HG02943 (cell line): ENCODE measurements around the gene ANKRD23.
A peak's percentile ranks its signal among the peaks of the same experiment; 100 is the strongest.
"Not testable (repeated sequence)": the region's sequence is repeated elsewhere in the genome, so short reads cannot be mapped to it uniquely, and the experiment has no call there.

ENCODE experiments used
- ATAC-seq: cut with Tn5 transposase; IDR thresholded peaks from one replicate; pipeline ENCODE4 v1.9.1; 2021; ENCODE audit warnings: mild to moderate bottlenecking, low read depth, moderate library complexity; ENCODE audit not compliant: unreplicated experiment

ANKRD23 gene

DNA sequence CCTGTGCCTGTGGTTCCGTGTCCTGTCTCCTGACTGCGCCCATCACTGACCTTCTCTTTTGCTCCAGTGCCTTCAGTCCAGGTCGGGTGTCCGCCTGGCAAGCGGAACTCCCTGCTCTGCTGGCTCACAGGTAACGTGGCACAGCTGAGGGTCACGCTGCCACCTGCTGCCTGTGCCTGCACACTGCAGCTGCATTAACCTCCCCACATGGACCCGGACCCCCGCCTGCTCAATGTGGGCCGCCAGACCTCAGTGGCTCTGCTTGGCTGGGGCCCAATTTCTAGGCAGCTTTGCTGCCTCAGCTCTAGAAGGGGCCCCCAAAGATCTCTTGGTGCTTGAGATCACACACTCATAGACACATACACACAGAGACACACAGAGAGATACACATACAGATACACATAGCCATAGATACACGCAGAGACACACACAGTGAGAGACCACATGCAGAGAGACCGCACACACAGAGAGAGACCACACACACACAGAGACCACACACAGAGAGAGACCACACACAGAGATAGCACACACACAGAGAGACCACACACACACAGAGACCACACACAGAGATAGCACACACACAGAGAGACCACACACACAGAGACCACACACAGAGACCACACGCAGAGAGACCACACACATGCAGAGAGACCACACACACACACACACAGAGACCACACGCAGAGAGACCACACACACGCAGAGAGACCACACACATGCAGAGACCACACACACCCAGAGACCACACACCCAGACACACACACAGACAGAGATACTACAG lies 42.6 kb downstream of the ANKRD23 start:
- peak; percentile 91 for ATAC-seq

DNA sequence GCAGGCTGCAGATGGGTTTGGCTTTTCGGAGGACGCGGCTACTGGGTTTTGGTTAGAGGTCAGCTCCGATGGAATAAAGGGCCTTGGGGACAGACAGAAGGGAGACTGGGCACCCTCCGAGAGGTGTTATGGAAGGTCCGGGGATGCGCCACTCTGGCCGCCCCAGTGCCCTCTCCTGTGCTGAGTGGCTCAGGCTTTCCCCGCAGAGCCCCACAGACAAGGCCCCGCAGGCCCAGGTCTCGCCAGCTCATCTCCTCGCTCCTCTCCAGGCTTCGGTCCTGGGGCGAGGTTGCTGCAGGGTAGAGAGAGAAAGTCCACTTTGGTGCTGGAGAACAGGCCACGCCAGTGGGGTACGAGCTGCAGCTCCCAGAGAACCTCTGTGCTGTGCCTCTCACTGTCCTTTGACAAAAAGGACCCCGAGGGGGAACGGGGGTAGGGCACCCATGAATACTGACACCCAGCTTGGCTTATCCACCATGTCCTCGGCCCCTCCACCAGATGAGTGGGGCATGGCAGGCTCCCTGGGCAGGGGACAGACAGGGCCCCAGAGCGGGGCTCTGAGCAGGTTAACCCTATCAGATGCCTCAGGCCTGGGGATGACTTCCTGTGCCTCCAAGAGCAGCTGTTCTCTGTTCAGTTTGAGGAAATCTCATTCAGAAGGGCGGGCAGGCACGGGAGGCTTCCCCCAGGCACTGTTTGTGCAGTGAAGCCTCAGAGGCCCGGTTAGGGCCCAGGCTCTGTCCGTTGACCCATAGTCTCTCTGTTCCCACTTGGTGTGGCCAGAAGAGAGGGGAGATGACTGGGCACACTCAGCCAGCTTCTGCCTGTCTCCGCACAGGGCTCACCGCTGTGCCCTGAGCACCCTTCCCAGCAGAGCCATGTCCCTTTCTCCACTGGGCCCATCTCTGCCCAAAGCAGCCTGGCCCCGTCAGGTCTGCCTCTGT lies 43.5 kb downstream of the ANKRD23 start:
- ATAC-seq: peak; percentile 10

DNA sequence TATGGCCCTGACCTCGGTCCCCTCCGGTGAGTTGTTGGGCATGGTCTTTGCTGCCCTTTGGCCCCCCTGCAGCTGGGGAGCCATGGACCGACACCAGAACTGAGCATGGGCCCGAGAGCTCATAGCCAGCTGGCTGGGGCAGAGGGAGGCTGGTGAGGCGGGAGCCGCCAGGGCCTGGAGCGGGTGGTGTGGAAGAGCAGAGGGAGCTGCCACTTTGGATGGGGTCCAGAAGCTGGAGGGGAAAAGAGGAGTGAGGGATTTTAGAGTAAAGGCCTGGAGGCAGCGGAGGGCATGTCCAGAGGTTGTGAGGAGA lies 44.2 kb downstream of the ANKRD23 start:
- no peak for ATAC-seq

DNA sequence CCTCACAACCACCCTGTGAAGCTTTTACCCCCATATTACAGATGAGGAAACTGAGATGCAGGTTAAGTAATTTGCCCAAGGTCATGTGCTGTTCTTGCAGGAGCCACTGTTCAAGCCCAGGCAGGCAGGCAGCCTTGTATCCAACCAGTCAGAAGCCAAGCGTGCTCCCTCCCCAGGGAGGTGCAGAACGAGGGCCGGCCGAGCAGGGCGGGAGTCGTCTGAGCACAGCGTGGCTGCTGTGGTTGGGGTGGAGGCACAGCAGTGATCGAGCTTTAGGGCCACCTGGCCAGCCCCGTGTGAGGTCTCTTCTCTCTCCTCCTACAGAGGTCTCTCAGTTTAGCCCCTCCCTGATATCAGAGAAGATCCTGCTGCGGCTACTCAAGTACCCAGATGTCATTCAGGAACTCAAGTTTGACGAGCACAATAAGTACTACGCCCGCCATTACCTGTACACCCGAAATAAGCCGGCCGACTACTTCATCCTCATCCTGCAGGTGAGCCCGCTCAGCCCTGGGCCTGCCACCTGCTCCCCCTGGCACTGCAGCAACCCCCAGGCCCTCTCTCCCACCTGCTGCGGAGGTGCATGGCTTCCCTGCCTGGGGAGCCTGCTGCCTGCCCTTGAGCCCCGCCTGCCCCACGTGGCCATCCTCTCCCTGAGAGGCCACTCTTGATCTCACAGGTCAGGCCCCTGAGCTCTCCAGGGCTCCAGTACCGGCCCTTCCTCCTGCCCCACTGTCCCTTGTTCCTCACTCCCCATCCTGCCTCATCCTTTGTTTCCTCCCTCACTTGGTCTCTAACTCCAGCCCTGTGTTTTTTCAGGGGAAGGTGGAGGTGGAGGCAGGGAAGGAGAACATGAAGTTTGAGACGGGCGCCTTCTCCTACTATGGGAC lies 44.8 kb downstream of the ANKRD23 start:
- ATAC-seq: no peak

DNA sequence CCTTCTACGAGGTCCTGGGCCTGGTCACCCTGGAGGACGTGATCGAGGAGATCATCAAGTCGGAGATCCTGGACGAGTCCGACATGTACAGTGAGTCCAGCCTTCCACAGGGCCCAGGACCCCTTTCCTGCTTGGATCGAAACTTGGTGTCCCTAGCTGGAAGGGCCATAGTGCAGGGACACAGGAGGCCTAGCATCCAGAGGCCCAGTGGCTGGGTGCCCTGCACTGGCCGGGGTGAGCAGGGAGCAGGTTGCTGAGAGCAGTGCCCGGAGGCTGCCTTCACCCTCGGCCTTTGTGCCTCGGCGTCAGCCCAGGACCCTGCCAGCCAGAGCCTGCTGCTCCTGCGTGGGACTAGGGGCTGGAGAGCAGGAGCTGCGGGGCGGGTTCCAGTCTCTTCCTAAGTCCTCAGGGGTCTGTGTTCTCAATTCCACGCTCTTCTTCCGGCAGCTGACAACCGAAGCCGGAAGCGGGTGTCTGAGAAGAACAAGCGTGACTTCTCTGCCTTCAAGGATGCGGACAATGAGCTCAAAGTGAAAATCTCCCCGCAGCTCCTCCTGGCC lies 46.7 kb downstream of the ANKRD23 start:
- ATAC-seq: no peak

DNA sequence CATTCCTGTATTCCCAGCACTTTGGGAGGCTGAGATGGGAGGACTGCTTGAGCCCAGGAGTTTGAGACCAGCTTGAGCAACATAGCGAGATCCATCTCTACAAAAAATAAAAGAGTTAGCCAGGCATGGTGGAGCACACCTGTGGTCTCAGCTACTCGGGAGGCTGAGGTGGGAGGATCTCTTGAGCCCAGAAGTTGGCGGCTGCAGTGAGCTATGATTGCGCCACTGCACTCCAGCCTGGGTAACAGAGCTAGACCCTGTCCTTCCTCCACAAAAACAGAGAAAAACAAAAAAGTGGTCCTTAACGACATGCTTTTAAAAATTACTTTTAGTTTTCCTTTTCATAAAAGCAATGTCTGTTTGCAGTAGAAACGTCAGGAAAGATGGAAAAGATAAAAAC lies 47.3 kb downstream of the ANKRD23 start:
- not testable (repeated sequence) for ATAC-seq

DNA sequence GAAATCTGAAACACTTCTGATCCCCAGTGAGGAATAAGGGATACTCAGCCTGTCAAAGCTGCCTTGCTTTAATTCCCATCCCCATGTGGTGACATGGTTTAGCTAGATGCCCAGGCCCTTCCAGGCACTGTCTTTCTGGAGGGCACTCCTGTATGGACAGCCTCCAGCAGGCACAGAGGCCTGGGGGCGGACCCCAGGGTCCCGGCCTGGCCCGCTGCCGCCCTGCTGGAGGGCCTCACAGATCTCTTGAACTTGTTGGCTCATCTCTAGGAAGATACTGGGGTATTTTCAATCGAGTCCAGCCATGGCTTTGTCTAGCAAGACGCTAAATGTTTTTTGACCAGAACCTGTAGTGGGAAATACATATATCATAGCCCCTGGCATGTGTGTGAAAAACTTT lies 48.7 kb downstream of the ANKRD23 start:
- no peak for ATAC-seq

DNA sequence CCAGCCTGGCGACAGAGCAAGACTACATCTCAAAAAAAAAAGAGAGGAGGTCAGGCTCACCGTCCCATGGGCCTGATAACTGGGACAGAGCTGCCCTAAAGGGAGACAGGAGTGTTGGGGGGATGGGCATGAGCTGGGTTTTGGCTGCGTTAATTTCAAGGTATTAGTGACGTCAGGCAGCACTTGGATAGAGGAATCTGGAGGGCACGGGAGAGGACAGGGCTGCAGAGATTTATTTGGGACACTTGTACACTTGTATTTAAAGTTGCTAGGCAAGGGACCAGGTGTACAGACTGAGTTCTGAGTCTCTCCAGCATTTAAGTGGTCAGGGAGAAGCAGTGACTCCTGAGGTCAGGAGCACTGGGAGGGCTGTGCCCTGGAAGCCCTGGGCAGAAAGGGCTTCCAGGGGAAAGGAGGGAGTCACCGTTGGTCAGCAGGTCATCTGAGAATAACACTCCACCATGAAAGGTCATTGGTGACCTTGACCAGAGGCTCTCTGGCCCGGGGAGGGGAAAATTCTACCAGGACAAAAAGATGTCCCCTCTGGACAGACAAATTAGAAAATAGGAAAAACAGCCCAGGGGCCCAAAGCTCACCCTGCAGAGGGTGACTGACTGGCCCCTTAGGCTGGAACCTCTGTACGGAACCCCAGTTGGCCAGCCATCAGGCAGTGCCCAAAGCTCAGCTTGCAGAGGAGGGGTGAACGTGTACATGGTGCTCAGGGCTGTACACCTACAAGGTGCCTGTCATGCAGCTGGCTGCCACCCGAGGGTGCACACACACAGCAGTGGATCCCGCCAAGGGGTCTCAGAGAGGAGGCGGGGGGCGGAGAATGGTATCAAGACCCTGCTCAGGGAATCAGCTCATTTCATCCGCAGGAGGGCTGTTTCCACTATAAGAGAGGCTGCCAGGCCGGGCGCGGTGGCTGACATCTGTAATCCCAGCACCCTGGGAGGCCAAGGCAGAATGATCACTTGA lies 50.8 kb downstream of the ANKRD23 start:
- ATAC-seq: no peak

DNA sequence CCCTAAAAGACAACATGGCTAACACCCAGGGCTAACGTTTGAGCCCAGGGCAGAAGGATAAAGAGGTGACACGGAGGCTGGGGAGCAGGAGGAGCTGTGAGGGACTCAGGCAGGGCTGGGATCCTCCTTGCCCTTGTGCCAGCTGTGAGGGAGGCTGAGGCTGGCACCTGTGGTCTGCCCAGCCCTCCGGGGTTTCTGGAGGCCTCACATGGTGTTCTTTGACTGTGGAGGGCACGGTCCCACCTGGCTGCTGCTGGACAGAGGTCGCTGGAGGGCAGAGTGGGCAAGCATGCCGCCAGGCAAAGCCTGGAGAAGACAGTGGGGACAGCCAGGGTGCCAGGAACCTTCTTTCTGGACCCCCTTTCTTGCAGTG lies 54.6 kb downstream of the ANKRD23 start:
- no peak for ATAC-seq

DNA sequence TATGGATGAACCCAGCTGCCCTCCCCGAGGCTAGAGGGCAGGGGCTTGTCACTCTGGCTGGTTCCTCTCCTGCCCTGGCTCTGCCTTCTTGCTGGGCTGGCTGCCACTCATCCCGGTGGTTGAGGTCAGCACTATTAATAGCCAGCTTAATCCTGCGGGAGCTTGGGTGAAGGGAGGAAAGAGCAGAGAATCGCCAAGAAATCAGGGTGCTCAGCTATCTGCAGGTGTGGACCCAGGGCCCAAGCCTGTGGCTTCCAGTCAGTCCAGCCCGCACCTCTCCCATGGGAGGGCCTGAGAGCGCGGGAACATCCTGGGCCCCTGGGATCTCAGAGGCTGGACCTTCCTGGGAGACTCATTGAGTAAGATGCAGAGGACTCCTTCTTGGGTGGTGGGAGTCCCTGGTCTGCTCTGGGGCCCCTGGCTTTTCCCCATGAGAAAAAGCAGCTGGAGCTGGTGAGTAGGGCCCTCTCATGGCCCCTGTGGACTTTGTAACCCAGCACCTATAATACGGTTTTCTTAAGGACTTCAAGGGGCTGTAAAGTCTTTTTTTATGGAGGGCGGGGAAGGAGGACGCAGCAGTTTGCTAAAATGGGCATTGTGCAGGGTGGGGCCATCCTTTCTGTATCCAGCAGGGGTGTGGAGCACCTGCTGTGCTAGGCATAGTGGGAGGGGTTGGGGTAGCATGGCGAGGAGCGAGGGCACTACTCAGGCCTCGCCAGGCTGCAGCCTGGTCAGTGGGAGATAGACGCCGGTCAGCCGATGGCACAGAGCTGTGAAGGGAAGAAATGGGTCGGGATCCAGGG lies 55.2 kb downstream of the ANKRD23 start:
- ATAC-seq: no peak
